ENCODE measurements around the gene PGBD1. TPM values are rescaled to one million over a fixed set of nuclear protein-coding genes. Genes with fewer than 3 reads are reported as not detected.

Gene PGBD1
- total and polyA plus RNA-seq, 12 donors, result 1.1 to 7.9 (median 3.2) TPM

- peaks cover 0 to 12% (median 0%) of the 10 kb centered on the region in 3 donors for H3K9me3 ChIP-seq (replicated peaks in 1 of 3)
- TF ChIP-seq POLR2A (IDR thresholded peaks at IDR 0.05), result no peak
- TF ChIP-seq CTCF (IDR thresholded peaks at IDR 0.05), result no peak
- no peaks in the 10 kb centered on the region for H3K27me3 ChIP-seq
- H3K27ac ChIP-seq, result no peak overlapping the region
- intact Hi-C loops (cut with DNase I), result loop anchor here in 1 of 2 donors (10.0 kb wide), 1 partner anchor 98 kb away; no protein-coding TSS in a partner anchor
- no peak for DNase-seq
- WGBS, 4 donors, result 0% methylated on average over 1 of the region's 1 CpG; no CpG with 5 or more reads in 2 of the 4 donors
- H3K36me3 ChIP-seq (replicated peaks in 1 of 2), result no peaks in the 10 kb centered on the region
- H3K4me3 ChIP-seq, result no peak overlapping the region
- H3K4me1 ChIP-seq (replicated peaks in 1 of 2), result peaks cover 8 to 15% of the 10 kb centered on the region in 2 donors
Observed at GRCh38 chr6:28257042-28257441, 24.3 kb upstream of the PGBD1 start.

GRCh38 chr6:28258877-28259777 is 22.2 kb upstream of the PGBD1 start, which contains the start of gene NKAPL:
Gene NKAPL, plus strand, starts transcription at chr6:28259297. Its CDS starts 75 bp downstream, at chr6:28259372.
- TF ChIP-seq POLR2A (IDR thresholded peaks at IDR 0.05), result no peak
- TF ChIP-seq CTCF (IDR thresholded peaks at IDR 0.05), result no peak
- Histone ChIP-seq H3K4me3 (peak within 1 kb of the TSS in 2 of 4 donors; percentile 3 to 53), H3K27me3 (no peaks in the 10 kb centered on the region), H3K4me1 (replicated peaks in 1 of 2) (peaks cover 0 to 7% of the 10 kb centered on the region in 2 donors), H3K9me3 (replicated peaks in 1 of 3) (peaks cover 0 to 12% (median 0%) of the 10 kb centered on the region in 3 donors), H3K27ac (peak within 1 kb of the TSS in 2 of 5 donors; percentile 33 to 51), H3K36me3 (replicated peaks in 1 of 2) (no peaks in the 10 kb centered on the region)
- intact Hi-C loops (cut with DNase I), result loop anchor here in 1 of 2 donors (10.0 kb wide), 1 partner anchor 96 kb away; no protein-coding TSS in a partner anchor
- WGBS, 4 donors, result 25 to 48% (median 29%) methylated on average over 27 to 58 of the region's 58 CpGs
- peak; percentile 68 to 88 (median 77) for DNase-seq

- WGBS, 4 donors, result 50 to 60% (median 54%) methylated on average over 2 of the region's 2 CpGs
- Histone ChIP-seq H3K4me3 (no peak overlapping the region), H3K36me3 (replicated peaks in 1 of 2) (no peaks in the 10 kb centered on the region), H3K27me3 (no peaks in the 10 kb centered on the region), H3K9me3 (replicated peaks in 1 of 3) (peaks cover 0 to 12% (median 0%) of the 10 kb centered on the region in 3 donors), H3K27ac (no peak overlapping the region), H3K4me1 (replicated peaks in 1 of 2) (peaks cover 14 to 26% of the 10 kb centered on the region in 2 donors)
- no peak for DNase-seq
- intact Hi-C loops (cut with DNase I), result no loop called here
- TF ChIP-seq CTCF (IDR thresholded peaks at IDR 0.05) (no peak), POLR2A (IDR thresholded peaks at IDR 0.05) (no peak)
Observed at GRCh38 chr6:28263922-28264321, 17.4 kb upstream of the PGBD1 start.

- Histone ChIP-seq H3K9me3 (replicated peaks in 1 of 3) (peaks cover 0 to 9% (median 0%) of the 10 kb centered on the region in 3 donors), H3K4me1 (replicated peaks in 1 of 2) (peaks cover 14 to 31% of the 10 kb centered on the region in 2 donors), H3K27me3 (no peaks in the 10 kb centered on the region), H3K27ac (no peak overlapping the region), H3K4me3 (no peak overlapping the region), H3K36me3 (replicated peaks in 1 of 2) (no peaks in the 10 kb centered on the region)
- DNase-seq, result no peak
- intact Hi-C loops (cut with DNase I), result no loop called here
- no peak for TF ChIP-seq CTCF (IDR thresholded peaks at IDR 0.05)
- TF ChIP-seq POLR2A (IDR thresholded peaks at IDR 0.05), result no peak
- WGBS, 4 donors, result 25 to 37% (median 28%) methylated on average over 4 of the region's 4 CpGs
Observed at GRCh38 chr6:28264834-28265401, 16.5 kb upstream of the PGBD1 start.
